Thymus (tissue), 14 donors: ENCODE results near the gene SHC2. TPM values are rescaled to one million over a fixed set of nuclear protein-coding genes. Genes with fewer than 3 reads are reported as not detected.
A peak's percentile ranks its signal among the peaks of the same experiment; 100 is the strongest.

Source experiments
- DNase-seq, 9 donors: peaks; one replicate each; pipeline ENCODE4 v3.0.0-alpha.2; 2013; ENCODE audit warnings: low spot score in 9 of 9, low read depth in 6 of 9, missing footprints in 1 of 9
- H3K27ac ChIP-seq, 2 donors: one replicate each; pipeline ENCODE4 v1.5.1; 2013; ENCODE audit warnings: control low read depth in 1 of 2, low read depth in 1 of 2, low read length in 1 of 2, mild to moderate bottlenecking in 1 of 2, moderate library complexity in 1 of 2
- H3K27me3 ChIP-seq, 2 donors: one replicate each; pipeline ENCODE4 v1.5.1; 2013; ENCODE audit warnings: low read length in 1 of 2; ENCODE audit not compliant: control insufficient read depth in 2 of 2, insufficient read depth in 1 of 2
- H3K36me3 ChIP-seq, 2 donors: one replicate each; pipeline ENCODE4 v1.5.1; 2013; ENCODE audit warnings: low read length in 1 of 2, mild to moderate bottlenecking in 1 of 2, moderate library complexity in 1 of 2; ENCODE audit not compliant: control insufficient read depth in 2 of 2, insufficient read depth in 2 of 2
- H3K4me1 ChIP-seq, 2 donors: one replicate each; pipeline ENCODE4 v1.5.1; 2013; ENCODE audit warnings: low read length in 2 of 2; ENCODE audit not compliant: control insufficient read depth in 2 of 2, insufficient read depth in 2 of 2
- H3K4me3 ChIP-seq, 2 donors: one replicate each; pipeline ENCODE4 v1.5.1; 2013; ENCODE audit warnings: low read length in 2 of 2, control low read depth in 1 of 2, mild to moderate bottlenecking in 1 of 2
- H3K9me3 ChIP-seq, 2 donors: one replicate each; pipeline ENCODE4 v1.5.1; 2013; ENCODE audit warnings: low read length in 1 of 2, mild to moderate bottlenecking in 1 of 2; ENCODE audit not compliant: control insufficient read depth in 2 of 2, insufficient read depth in 1 of 2
- WGBS: extraction: QIAGEN DNeasy Blood & Tissue Kit; methylation state at CpG from one replicate; pipeline ENCODE4 v1.1.7; 2013; 5-methylcytosine and 5-hydroxymethylcytosine counted together
- long read RNA-seq, 10 donors: transcript quantifications; one replicate each; lab custom pipeline, GENCODE V29; 2026
- polyA plus RNA-seq: library from polyadenylated mRNA; stranded (reverse); fragments of 200-250 nt; gene quantifications from one replicate; pipeline ENCODE4 v1.2.3, GENCODE V29; 2013
- total RNA-seq: library from RNA; stranded (reverse); fragments of 120-200 nt; gene quantifications from one replicate; pipeline ENCODE4 v1.2.4, GENCODE V29; 2013
- donor health status: healthy.

Gene SHC2, protein sequence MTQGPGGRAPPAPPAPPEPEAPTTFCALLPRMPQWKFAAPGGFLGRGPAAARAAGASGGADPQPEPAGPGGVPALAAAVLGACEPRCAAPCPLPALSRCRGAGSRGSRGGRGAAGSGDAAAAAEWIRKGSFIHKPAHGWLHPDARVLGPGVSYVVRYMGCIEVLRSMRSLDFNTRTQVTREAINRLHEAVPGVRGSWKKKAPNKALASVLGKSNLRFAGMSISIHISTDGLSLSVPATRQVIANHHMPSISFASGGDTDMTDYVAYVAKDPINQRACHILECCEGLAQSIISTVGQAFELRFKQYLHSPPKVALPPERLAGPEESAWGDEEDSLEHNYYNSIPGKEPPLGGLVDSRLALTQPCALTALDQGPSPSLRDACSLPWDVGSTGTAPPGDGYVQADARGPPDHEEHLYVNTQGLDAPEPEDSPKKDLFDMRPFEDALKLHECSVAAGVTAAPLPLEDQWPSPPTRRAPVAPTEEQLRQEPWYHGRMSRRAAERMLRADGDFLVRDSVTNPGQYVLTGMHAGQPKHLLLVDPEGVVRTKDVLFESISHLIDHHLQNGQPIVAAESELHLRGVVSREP
- 1.1 TPM for total RNA-seq
- 5.2 TPM for polyA plus RNA-seq
- long read RNA-seq, donor 1 = 0 reads
- long read RNA-seq, donor 2, partial matches to known transcripts = 0 of 3 reads
- long read RNA-seq, donor 2, other reads (novel, unspliced or antisense) = 0 of 3 reads
- long read RNA-seq, donor 3 = 0 reads
- long read RNA-seq, donor 4, partial matches to known transcripts = 0 of 1 reads
- long read RNA-seq, donor 4, other reads (novel, unspliced or antisense) = 0 of 1 reads
- long read RNA-seq, donor 5, partial matches to known transcripts = 0 of 1 reads
- long read RNA-seq, donor 5, other reads (novel, unspliced or antisense) = 0 of 1 reads
- long read RNA-seq, donor 6, partial matches to known transcripts = 0 of 4 reads
- long read RNA-seq, donor 6, other reads (novel, unspliced or antisense) = 0 of 4 reads
- long read RNA-seq, donor 7 = 0 reads
- long read RNA-seq, donor 8 = 0 reads
- long read RNA-seq, donor 9 = 0 reads
- long read RNA-seq, donor 10, partial matches to known transcripts = 0 of 1 reads
- long read RNA-seq, donor 10, other reads (novel, unspliced or antisense) = 0 of 1 reads

DNA sequence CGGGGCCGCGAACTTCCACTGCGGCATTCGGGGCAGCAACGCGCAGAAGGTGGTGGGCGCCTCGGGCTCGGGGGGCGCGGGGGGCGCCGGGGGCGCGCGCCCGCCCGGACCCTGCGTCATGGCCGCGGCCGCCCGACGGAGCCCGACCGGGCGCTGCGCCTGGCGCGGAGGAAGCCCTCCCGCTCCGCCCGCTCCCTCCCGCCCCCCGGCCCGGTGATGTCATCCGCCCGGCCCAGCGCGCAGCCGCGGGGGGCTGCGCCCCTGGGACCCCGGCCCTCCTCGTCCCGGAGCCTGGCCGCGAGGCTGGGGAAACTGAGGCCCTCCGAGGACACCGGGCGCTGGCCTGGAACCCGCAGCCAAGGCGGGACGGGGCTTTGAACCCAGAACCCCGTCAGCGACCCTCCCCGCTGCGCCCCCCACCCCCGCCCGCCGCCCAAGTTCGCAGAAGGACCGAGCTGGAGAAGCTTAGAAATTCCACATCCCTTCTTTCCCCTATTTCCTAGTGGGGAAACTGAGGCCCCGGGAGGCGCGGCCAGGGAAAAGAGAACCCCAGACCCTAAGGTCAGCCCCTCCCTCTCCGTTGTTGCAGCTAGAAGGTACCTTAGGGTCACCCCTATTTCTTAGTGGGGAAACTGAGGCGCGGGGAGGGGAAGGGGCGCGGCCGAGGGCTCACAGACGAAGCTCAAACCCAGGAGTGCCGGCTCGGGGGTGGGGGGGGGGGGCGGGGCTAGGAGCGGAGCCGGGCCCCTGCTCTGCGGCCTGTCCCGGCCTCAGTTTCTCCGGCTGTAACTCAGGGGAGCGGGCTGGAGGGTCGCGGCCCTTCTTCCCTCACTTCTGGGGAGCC is at the start of gene SHC2:
SHC2 (minus strand) TSS at position 157 of the 844 bp plus-strand sequence; CDS start at position 120, 37 bp downstream.
- H3K9me3 ChIP-seq = peaks cover 6 to 26% of the 10 kb centered on the region in 2 donors
- H3K27ac ChIP-seq = no peak within 1 kb of the TSS
- peak within 1 kb of the TSS in 1 of 2 donors; percentile 35 for H3K4me3 ChIP-seq
- DNase-seq = no peak
- 6% methylated on average over 85 of the region's 85 CpGs for WGBS
- H3K27me3 ChIP-seq = peaks cover 39 to 48% of the 10 kb centered on the region in 2 donors
- no peaks in the 10 kb centered on the region for H3K4me1 ChIP-seq
- no peaks in the 10 kb centered on the region for H3K36me3 ChIP-seq

DNA sequence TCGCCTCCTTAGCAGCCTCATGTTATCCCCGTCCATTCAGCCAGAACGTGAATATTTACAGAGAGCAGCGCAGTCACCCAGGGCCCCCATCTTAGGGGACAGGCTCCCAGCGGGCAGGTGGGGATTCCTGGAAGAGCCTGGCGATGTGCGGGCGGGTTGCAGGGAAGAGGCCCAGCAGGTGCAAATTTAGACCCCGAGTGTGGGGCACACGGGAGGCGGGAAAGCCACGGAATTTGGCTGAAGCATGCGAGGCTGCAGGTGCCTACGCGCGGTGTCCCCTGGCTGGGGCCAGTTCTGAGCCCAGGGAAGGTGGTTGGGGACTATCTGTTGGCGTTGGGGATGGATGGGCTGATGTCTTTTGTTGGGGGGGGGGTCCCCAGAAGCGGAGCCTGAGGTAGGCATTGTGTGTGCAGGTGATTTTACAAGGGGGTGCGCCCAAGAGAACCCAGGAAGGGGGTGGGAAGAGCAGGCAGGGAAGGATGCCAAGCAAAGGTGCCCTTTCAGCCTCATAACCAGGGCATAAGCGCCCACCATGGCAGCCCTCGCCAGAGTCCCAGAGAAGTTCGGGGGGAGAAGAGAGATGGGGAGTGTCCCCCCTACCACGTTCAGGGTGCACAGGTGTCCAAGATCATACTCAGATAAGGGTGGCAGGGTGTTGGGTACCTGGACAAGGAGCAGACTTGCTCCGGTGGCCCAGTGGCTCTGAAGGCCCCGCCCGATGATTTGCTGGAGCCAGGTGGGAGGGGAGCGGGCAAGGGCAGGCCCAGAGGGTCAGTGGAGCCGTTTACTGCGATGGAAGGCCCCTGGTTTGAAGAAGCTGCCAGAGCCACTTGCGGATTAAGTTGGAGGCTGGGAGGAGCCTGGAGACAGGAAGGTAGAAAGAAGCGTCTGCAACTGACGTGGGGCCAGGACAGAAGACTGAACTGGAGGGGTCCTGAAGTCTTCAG is 47.6 kb upstream of the SHC2 start:
- Histone ChIP-seq H3K36me3 (peaks cover 2 to 6% of the 10 kb centered on the region in 2 donors), H3K27me3 (peaks cover 0 to 15% of the 10 kb centered on the region in 2 donors), H3K4me3 (peak overlapping the region; percentile 95 to 96), H3K9me3 (peaks cover 1 to 22% of the 10 kb centered on the region in 2 donors), H3K4me1 (peaks cover 16 to 59% of the 10 kb centered on the region in 2 donors), H3K27ac (no peak overlapping the region)
- 74% methylated on average over 32 of the region's 32 CpGs for WGBS
- no peak for DNase-seq

DNA sequence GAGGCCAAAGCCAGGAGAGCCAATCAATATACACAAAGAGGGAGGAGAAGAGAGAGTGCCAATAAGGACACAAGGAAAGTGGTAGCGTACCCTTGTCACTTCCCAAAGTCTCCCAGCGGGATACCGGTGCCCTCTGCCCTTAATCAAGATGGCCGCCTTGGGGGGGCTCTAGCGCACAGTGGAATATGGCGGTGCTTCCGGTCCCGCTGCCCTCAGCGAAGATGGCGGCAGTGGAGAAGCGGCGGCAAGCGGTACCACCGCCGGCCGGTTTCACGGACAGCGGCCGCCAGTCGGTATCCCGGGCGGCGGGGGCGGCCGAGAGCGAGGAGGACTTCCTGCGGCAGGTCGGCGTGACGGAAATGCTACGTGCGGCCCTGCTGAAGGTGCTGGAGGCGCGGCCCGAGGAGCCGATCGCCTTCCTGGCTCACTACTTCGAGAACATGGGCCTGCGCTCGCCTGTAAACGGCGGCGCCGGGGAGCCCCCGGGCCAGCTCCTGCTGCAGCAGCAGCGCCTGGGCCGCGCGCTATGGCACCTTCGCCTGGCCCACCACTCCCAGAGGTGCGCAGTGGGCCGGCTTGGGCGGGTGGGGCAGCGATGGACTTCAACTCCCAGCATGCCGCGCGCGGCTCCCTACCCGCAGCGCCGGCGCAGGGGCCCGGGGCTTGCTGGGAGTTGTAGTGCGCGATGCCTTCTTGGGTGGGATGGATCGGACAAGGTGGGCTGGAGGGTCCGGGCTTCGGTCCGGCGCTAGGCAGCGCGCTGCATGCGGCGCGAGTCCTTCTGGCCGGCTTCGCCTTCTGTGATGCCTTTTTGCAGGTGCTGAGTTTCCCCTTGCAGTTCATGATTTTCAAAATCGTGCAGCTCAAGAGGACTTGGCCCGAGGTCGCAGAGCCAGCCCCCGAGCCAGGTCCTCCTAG is 46.7 kb upstream of the SHC2 start, which contains the start of gene TPGS1:
TPGS1 (plus strand) TSS at position 212 of the 918 bp plus-strand sequence; CDS start at position 222, 10 bp downstream.
- 1% methylated on average over 81 of the region's 81 CpGs for WGBS
- Histone ChIP-seq H3K4me3 (peak within 1 kb of the TSS; percentile 95 to 96), H3K36me3 (peaks cover 2 to 6% of the 10 kb centered on the region in 2 donors), H3K27me3 (peaks cover 0 to 6% of the 10 kb centered on the region in 2 donors), H3K27ac (peak within 1 kb of the TSS; percentile 89 to 97), H3K4me1 (peaks cover 15 to 51% of the 10 kb centered on the region in 2 donors), H3K9me3 (peaks cover 0 to 15% of the 10 kb centered on the region in 2 donors)
- peak in 8 of 9 donors; percentile 54 to 88 (median 74) for DNase-seq

DNA sequence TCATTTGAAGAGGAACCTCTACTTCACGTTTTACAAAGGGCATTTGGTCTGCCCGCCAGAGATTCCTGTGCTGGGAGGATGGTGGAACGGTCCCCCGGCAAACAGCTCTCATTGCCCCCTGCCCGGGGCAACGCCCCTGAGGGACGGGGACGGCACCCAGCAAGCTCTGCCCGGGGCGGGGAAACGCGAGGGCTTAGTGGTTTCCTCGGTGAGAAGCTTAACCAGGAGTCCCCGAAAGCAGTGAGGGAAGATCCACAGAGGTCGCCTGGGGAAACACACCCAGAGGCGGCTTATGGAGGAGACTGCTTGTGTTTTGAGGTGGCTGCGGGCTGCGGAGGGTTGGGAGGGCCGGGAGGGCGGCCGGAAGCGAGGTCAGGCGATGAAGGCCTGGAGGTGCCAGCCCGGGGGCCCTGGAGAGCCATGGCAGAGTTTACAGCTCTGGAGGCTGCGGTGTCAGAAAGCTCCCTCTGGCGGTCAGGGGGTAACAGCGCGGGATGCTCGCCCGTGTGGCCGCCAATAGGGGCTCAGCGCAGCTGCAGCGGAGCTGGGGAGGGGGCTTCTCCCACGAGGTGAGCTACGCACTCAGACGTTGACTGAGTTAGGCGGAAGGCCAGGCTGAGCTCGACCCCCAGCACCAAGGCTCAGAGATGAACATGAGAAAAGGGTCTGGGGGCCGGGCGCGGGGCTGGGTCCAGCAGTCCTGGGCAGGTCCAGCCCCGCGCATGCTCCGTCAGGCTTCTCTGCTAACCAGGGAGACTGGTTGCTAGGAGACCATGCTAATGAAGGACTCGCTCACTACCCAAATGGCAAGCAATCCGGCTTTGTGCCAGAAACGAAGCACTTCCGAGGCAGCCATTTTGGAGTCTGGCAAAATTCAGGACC is 45.8 kb upstream of the SHC2 start:
- H3K27me3 ChIP-seq = peaks cover 0 to 7% of the 10 kb centered on the region in 2 donors
- peak; percentile 95 to 100 (median 97) for DNase-seq
- peaks cover 0 to 8% of the 10 kb centered on the region in 2 donors for H3K9me3 ChIP-seq
- H3K36me3 ChIP-seq = peaks cover 2 to 6% of the 10 kb centered on the region in 2 donors
- peak overlapping the region; percentile 89 to 97 for H3K27ac ChIP-seq
- H3K4me3 ChIP-seq = peak overlapping the region; percentile 95 to 96
- 2% methylated on average over 48 of the region's 48 CpGs for WGBS
- peaks cover 10 to 43% of the 10 kb centered on the region in 2 donors for H3K4me1 ChIP-seq

DNA sequence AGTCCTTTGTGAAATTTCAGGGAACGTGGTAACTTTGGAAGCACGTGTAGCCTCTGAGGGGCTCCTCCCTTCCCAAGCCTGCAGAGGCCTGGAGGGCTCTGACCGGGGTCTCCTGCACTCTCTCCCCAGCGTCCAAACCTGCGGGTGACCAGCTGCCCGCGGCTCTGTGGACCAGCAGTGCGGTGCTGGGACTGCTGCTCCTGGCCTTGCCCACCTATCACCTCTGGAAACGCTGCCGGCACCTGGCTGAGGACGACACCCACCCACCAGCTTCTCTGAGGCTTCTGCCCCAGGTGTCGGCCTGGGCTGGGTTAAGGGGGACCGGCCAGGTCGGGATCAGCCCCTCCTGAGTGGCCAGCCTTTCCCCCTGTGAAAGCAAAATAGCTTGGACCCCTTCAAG is 43.8 kb upstream of the SHC2 start:
- WGBS = 97% methylated on average over 14 of the region's 14 CpGs
- Histone ChIP-seq H3K36me3 (peaks cover 2 to 5% of the 10 kb centered on the region in 2 donors), H3K27ac (no peak overlapping the region), H3K4me3 (no peak overlapping the region), H3K27me3 (peaks cover 3 to 26% of the 10 kb centered on the region in 2 donors), H3K9me3 (no peaks in the 10 kb centered on the region), H3K4me1 (peaks cover 6 to 24% of the 10 kb centered on the region in 2 donors)
- no peak for DNase-seq

DNA sequence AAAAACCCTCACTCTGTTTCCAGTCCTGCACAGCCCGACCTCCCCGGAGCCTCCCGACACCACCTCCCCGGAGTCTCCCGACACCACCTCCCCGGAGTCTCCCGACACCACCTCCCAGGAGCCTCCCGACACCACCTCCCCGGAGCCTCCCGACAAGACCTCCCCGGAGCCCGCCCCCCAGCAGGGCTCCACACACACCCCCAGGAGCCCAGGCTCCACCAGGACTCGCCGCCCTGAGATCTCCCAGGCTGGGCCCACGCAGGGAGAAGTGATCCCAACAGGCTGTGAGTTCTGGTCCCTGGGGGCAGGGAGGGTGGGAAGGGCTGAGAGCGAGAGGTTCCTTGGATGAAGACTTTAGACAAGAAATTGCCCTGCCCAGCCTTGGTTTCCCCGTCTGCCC is 40.8 kb upstream of the SHC2 start:
- Histone ChIP-seq H3K4me3 (no peak overlapping the region), H3K9me3 (no peaks in the 10 kb centered on the region), H3K27ac (no peak overlapping the region), H3K27me3 (peaks cover 28 to 53% of the 10 kb centered on the region in 2 donors), H3K36me3 (no peaks in the 10 kb centered on the region), H3K4me1 (peaks cover 0 to 8% of the 10 kb centered on the region in 2 donors)
- WGBS = 92% methylated on average over 17 of the region's 17 CpGs
- no peak for DNase-seq
